ENCODE measurements around the gene UACA.

GRCh38 chr15:70613271-70613670 lies 150.1 kb downstream of the UACA start:
- no peak for TF ChIP-seq CSDC2 (CRISPR knock-in tag; IDR thresholded peaks at IDR 0.05)
- TF ChIP-seq ZNF8 (CRISPR knock-in tag; IDR thresholded peaks at IDR 0.05): no peak
- no peak for TF ChIP-seq ZFP3 (CRISPR knock-in tag; IDR thresholded peaks at IDR 0.05)

Data from SK-N-SH treated with all-trans-retinoic acid at 6 μM for 48 hours (cell line).